ENCODE data around the gene GABRR3.

Gene GABRR3

GRCh38 chr3:97954228-97954827 is 80.8 kb downstream of the GABRR3 start:
- no peak for DNase-seq

GRCh38 chr3:97952872-97953271 is 82.2 kb downstream of the GABRR3 start:
- DNase-seq: no peak

- no peak for DNase-seq
Measured at GRCh38 chr3:97952280-97952679, 82.8 kb downstream of the GABRR3 start.

GRCh38 chr3:97950360-97950759 is 84.8 kb downstream of the GABRR3 start:
- no peak for DNase-seq

- DNase-seq: no peak
Measured at GRCh38 chr3:97949743-97950142, 85.4 kb downstream of the GABRR3 start.

GRCh38 chr3:97949110-97949485 is 86.0 kb downstream of the GABRR3 start:
- DNase-seq: no peak

- no peak for DNase-seq
Measured at GRCh38 chr3:97948351-97949109, 86.6 kb downstream of the GABRR3 start.

GRCh38 chr3:97942801-97943546 is 92.1 kb downstream of the GABRR3 start:
- no peak for DNase-seq

GRCh38 chr3:97940034-97940433 is 95.1 kb downstream of the GABRR3 start:
- no peak for DNase-seq

GRCh38 chr3:97939401-97939800 is 95.7 kb downstream of the GABRR3 start:
- DNase-seq: no peak

- no peak for DNase-seq
Measured at GRCh38 chr3:97938444-97938843, 96.7 kb downstream of the GABRR3 start.

GRCh38 chr3:97937205-97937604 is 97.9 kb downstream of the GABRR3 start:
- no peak for DNase-seq

- DNase-seq: no peak
Measured at GRCh38 chr3:97935842-97936241, 99.3 kb downstream of the GABRR3 start.
